GM12874 (cell line): ENCODE data around the gene CRELD1.

ENCODE experiments used
- CTCF ChIP-seq: IDR thresholded peaks from 2 replicates; pipeline ENCODE4 v1.5.1; 2011; ENCODE audit warnings: low read depth, mild to moderate bottlenecking, control low read depth, low read length, moderate library complexity; ENCODE audit not compliant: insufficient read depth

CRELD1 gene

DNA sequence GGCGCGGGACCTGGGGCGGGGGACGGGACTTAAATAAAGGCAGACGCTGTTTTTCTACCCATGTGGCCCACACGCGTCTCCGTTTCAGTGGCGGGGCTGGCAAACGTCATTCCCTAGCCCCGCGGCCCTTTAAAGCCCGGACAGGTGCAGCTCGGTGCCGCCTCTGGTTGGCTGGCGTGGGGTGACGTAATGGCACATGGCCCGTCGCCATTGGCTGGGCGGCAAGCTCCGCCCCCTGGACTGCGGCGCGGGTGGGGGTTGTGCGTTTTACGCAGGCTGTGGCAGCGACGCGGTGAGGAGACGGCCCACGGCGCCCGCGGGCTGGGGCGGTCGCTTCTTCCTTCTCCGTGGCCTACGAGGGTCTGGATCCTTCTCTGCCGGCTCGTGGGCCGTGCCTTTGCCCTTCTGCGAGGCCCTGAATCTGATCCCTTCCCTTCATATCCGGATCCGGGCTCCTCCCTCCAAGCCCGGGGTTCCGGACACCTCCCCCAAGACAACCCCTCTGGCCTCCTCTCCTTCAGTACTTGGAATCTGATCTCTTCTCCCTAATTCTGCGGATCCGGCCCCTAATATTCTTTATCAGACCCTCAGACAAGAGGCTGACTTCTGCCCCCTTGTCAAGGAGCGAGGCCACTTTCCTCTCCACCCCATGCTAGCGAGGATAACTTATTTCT, at the start of gene CRELD1:
Gene CRELD1 (plus strand): TSS at position 274 of the 674 bp plus-strand sequence. CDS start 605 bp downstream, outside the sequence.
- no peak for TF ChIP-seq CTCF

GRCh38 chr3:9884555-9885165, 49.0 kb upstream of the CRELD1 start:
- no peak for TF ChIP-seq CTCF

DNA sequence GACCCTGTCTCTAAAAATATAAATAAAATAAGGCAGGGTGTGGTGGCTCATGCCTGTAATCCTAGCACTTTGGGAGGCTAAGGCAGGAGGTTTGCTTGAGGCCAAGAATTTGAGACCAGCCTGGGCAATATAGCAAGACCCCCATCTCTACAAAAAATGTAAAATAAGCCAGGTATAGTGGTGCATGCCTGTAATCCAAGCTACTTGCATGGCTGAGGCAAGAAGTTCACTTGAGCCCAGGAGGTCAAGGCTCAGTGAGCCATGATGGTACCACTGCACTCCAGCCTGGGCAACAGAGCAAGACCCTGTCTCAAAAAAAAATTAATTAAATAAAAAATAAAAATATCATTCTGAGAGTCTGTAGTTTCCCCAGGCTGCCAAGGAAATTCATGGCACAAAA, 47.3 kb upstream of the CRELD1 start:
- TF ChIP-seq CTCF, result no peak

DNA sequence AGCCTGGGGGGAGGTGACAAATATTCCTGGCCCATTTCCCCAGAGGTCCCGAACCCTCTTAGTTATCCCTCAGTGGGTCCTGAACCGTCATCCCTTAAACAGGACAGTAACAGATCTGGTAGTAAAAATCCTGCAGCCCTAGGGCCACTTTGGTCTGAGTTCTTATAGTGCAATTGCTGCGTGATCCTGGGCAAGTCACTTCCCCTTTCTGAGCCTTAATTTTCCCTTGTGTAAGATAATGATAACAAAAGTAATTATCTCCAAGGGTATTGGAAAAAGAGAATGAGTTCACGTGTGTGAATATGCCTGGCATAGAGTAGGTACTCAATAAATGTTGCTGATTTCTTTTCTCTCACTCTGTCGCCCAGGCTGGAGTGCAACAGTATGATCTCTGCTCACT, 46.2 kb upstream of the CRELD1 start:
- TF ChIP-seq CTCF, result no peak

DNA sequence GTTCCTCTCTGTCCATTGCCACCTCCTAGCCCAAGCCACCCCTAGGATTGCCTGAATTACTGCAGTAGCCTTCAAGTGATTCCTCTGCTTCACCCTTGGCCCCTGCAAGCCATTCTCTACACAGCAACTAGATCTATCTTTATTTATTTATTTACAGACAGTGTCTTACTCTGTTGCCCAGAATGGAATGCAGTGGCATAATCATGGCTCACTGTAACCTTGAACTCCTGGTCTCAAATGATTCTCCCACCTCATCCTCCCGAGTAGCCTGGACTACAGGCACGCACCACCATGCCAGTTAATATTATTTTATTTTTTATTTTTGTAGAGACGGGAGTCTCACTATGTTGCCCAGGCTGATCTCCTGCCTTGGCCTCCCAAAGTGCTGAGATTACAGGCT, 45.1 kb upstream of the CRELD1 start:
- no peak for TF ChIP-seq CTCF

DNA sequence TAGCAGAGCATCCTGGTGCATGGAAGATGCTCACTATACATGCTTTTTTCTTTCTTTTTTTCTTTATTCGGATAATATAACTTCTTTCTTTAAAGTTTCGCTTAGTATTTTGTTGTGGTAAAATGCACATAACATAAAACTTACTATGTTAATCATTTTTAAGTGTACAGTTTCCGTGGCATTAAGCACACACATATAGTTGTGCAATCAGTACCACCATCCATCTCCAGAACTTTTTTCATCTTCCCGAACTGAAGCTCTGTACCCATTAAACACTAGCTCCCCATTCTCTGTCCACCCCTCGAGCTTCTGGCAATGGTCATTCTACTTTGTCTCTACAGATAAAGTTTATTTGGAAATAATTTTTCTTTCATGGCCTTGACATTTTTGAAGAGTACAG, 44.2 kb upstream of the CRELD1 start:
- no peak for TF ChIP-seq CTCF

DNA sequence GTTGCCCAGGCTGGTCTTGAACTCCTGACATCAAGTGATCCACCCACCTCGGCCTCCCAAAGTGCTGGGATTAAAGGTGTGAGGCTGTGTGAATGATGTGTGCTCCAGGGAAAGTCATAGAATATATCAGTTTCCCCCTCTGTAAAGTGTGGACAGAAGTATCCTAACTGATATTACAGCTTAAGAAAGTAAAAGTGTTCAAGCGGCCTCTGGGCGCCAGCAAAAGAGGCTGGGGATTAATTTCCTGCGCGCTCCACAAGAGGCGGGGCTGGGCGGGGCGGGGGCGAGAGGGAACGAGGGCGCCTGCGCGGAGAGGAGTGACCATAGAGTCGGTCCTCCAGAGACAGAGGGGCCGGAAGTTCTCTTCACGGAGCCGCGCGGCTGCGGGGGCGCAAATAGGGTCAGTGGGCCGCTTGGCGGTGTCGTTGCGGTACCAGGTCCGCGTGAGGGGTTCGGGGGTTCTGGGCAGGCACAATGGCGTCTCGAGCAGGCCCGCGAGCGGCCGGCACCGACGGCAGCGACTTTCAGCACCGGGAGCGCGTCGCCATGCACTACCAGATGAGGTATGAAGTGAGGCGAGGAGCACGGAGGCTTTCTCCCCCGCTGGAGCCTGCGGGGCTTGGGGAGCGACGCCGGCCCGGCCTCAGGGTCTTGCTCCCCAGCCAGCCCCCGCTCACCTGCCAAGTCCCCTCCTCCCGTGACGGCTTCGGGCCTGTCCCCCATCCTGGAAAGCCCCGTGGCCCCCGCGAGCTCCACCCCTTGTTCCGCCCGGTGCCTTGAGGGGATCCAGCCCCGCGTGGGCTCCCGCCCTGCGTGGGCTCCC, 43.2 kb upstream of the CRELD1 start, which contains the start of gene JAGN1:
Gene JAGN1 (plus strand): TSS at position 362 of the 823 bp plus-strand sequence. CDS start 113 bp downstream, at position 475.
- no peak for TF ChIP-seq CTCF
